Trophoblast cell (in vitro differentiated cells and primary cell): ENCODE results near the gene TMEM45B.

Source experiments
- DNase-seq, 2 donors: peaks; one replicate each; pipeline ENCODE4 v3.0.0-alpha.2; 2016
- H2AFZ ChIP-seq: 2 replicates; pipeline ENCODE4 v1.6.1; 2013; ENCODE audit warnings: low read length, moderate library complexity, mild to moderate bottlenecking; ENCODE audit not compliant: insufficient read depth, poor library complexity
- H2AK5ac ChIP-seq: 2 replicates; pipeline ENCODE4 v1.6.1; 2013; ENCODE audit warnings: mild to moderate bottlenecking, low read length
- H2BK120ac ChIP-seq: 2 replicates; pipeline ENCODE4 v1.6.1; 2013; ENCODE audit warnings: low read length, mild to moderate bottlenecking, moderate library complexity; ENCODE audit not compliant: insufficient read depth, poor library complexity
- H2BK12ac ChIP-seq: 2 replicates; pipeline ENCODE4 v1.6.1; 2013; ENCODE audit warnings: mild to moderate bottlenecking, low read length, moderate library complexity
- H2BK5ac ChIP-seq: 2 replicates; pipeline ENCODE4 v1.6.1; 2013; ENCODE audit warnings: low read length, low read depth, moderate library complexity, mild to moderate bottlenecking; ENCODE audit not compliant: poor library complexity
- H3K14ac ChIP-seq: 2 replicates; pipeline ENCODE4 v1.6.1; 2013; ENCODE audit warnings: mild to moderate bottlenecking, low read length
- H3K18ac ChIP-seq: 2 replicates; pipeline ENCODE4 v1.6.1; 2013; ENCODE audit warnings: mild to moderate bottlenecking, low read length
- H3K23ac ChIP-seq: 2 replicates; pipeline ENCODE4 v1.6.1; 2013; ENCODE audit warnings: low read length
- H3K27ac ChIP-seq: 2 replicates; pipeline ENCODE4 v1.5.1; 2013; ENCODE audit warnings: low read depth, mild to moderate bottlenecking, inconsistent platforms, low read length, moderate library complexity
- H3K27me3 ChIP-seq: 2 replicates; pipeline ENCODE4 v1.6.1; 2013; ENCODE audit warnings: inconsistent platforms, mild to moderate bottlenecking, low read length, moderate library complexity; ENCODE audit not compliant: insufficient read depth
- H3K36me3 ChIP-seq, 2 experiments: 1 replicate in 1 of 2; 2 replicates in 1 of 2; pipeline ENCODE4 v1.6.1; 2013; ENCODE audit warnings: low read length in 2 of 2, mild to moderate bottlenecking in 2 of 2, moderate library complexity in 1 of 2; ENCODE audit not compliant: insufficient read depth in 2 of 2, control insufficient read depth in 1 of 2
- H3K4ac ChIP-seq: 2 replicates; pipeline ENCODE4 v1.6.1; 2013; ENCODE audit warnings: low read depth, mild to moderate bottlenecking, low read length, moderate library complexity
- H3K4me1 ChIP-seq, 2 experiments: 1 replicate in 1 of 2; 2 replicates in 1 of 2; pipeline ENCODE4 v1.6.1; 2013; ENCODE audit warnings: low read length in 2 of 2, mild to moderate bottlenecking in 2 of 2, moderate library complexity in 1 of 2; ENCODE audit not compliant: insufficient read depth in 2 of 2, control insufficient read depth in 1 of 2
- H3K4me2 ChIP-seq: 2 replicates; pipeline ENCODE4 v1.6.1; 2013; ENCODE audit warnings: inconsistent platforms, mild to moderate bottlenecking, low read length, moderate library complexity
- H3K4me3 ChIP-seq: 2 replicates; pipeline ENCODE4 v1.5.1; 2013; ENCODE audit warnings: mild to moderate bottlenecking, low read depth, low read length, inconsistent platforms
- H3K79me1 ChIP-seq: one replicate; pipeline ENCODE4 v1.6.1; 2013; ENCODE audit warnings: low read length
- H3K79me2 ChIP-seq: 2 replicates; pipeline ENCODE4 v1.6.1; 2013; ENCODE audit warnings: low read length, mild to moderate bottlenecking; ENCODE audit not compliant: control insufficient read depth, insufficient read depth, poor library complexity
- H3K9ac ChIP-seq: 2 replicates; pipeline ENCODE4 v1.6.1; 2013; ENCODE audit warnings: mild to moderate bottlenecking, low read length
- H3K9me3 ChIP-seq: 2 replicates; pipeline ENCODE4 v1.6.1; 2013; ENCODE audit warnings: low read depth, mild to moderate bottlenecking, control low read depth, inconsistent platforms, low read length; ENCODE audit not compliant: insufficient read depth
- H4K12ac ChIP-seq: 2 replicates; pipeline ENCODE4 v1.6.1; 2013; ENCODE audit warnings: low read depth, mild to moderate bottlenecking, low read length, moderate library complexity
- H4K8ac ChIP-seq: 2 replicates; pipeline ENCODE4 v1.6.1; 2013; ENCODE audit warnings: low read depth, mild to moderate bottlenecking, low read length, moderate library complexity
- H4K91ac ChIP-seq: one replicate; pipeline ENCODE4 v1.6.1; 2013; ENCODE audit warnings: low read depth, mild to moderate bottlenecking, low read length, moderate library complexity
- WGBS: extraction: QIAGEN DNeasy Blood & Tissue Kit; methylation state at CpG from one replicate; pipeline ENCODE4 v1.1.7; 2013; ENCODE audit warnings: missing lambda C conversion rate; ENCODE audit not compliant: insufficient read length, insufficient coverage; ENCODE audit errors: extremely low coverage; 5-methylcytosine and 5-hydroxymethylcytosine counted together

Gene TMEM45B

GRCh38 chr11:129854232-129854805 lies 38.7 kb downstream of the TMEM45B start:
- no CpG with 5 or more reads among the region's 7 CpGs for WGBS
- H3K36me3 ChIP-seq = no peaks in the 10 kb centered on the region
- H2AFZ ChIP-seq = no peak overlapping the region

GRCh38 chr11:129855086-129855485 lies 39.4 kb downstream of the TMEM45B start:
- no peak overlapping the region for H3K4me2 ChIP-seq
- H3K79me1 ChIP-seq = no peaks in the 10 kb centered on the region
- no peak overlapping the region for H2BK12ac ChIP-seq
- H3K23ac ChIP-seq = no peak overlapping the region
- H3K79me2 ChIP-seq = no peaks in the 10 kb centered on the region
- no peak overlapping the region for H4K12ac ChIP-seq
- peaks cover 0 to 2% of the 10 kb centered on the region in 2 experiments for H3K36me3 ChIP-seq
- no CpG with 5 or more reads among the region's 11 CpGs for WGBS
- H3K27ac ChIP-seq = no peak overlapping the region
- H3K9ac ChIP-seq = no peak overlapping the region
- no peak overlapping the region for H3K4ac ChIP-seq
- no peak overlapping the region for H2AFZ ChIP-seq
- no peak overlapping the region for H4K8ac ChIP-seq
- H3K27me3 ChIP-seq = no peaks in the 10 kb centered on the region
- no peak overlapping the region for H3K4me3 ChIP-seq
- H3K18ac ChIP-seq = no peak overlapping the region
- peaks cover 2% of the 10 kb centered on the region for H3K9me3 ChIP-seq
- H2BK120ac ChIP-seq = no peak overlapping the region
- DNase-seq = no peak
- no peaks in the 10 kb centered on the region for H3K4me1 ChIP-seq
- no peak overlapping the region for H2BK5ac ChIP-seq
- H3K14ac ChIP-seq = no peak overlapping the region
- no peak overlapping the region for H4K91ac ChIP-seq
- H2AK5ac ChIP-seq = no peak overlapping the region

More at GRCh38 chr11:129854232-129854805, 38.7 kb downstream of the TMEM45B start:
- Histone ChIP-seq H3K9me3 (peaks cover 2% of the 10 kb centered on the region), H3K4me2 (no peak overlapping the region), H2BK120ac (no peak overlapping the region), H3K4ac (no peak overlapping the region), H3K27me3 (no peaks in the 10 kb centered on the region), H2BK5ac (no peak overlapping the region), H3K23ac (no peak overlapping the region), H2BK12ac (no peak overlapping the region), H3K18ac (no peak overlapping the region), H3K4me3 (no peak overlapping the region), H3K79me2 (no peaks in the 10 kb centered on the region), H3K79me1 (peaks cover 4% of the 10 kb centered on the region), H4K8ac (no peak overlapping the region), H4K12ac (no peak overlapping the region), H2AK5ac (no peak overlapping the region), H3K14ac (no peak overlapping the region), H3K9ac (no peak overlapping the region), H3K27ac (no peak overlapping the region), H4K91ac (no peak overlapping the region), H3K4me1 (peaks cover 4 to 5% of the 10 kb centered on the region in 2 experiments)
- peak in 1 of 2 donors; percentile 50 for DNase-seq

GRCh38 chr11:129856036-129856435 lies 40.4 kb downstream of the TMEM45B start:
- no peak overlapping the region for H3K4me2 ChIP-seq
- no peak overlapping the region for H3K4ac ChIP-seq
- no peak overlapping the region for H4K91ac ChIP-seq
- no peak overlapping the region for H3K14ac ChIP-seq
- DNase-seq = peak; percentile 56 to 85
- H3K9ac ChIP-seq = no peak overlapping the region
- no CpG with 5 or more reads among the region's 8 CpGs for WGBS
- H2AK5ac ChIP-seq = no peak overlapping the region
- no peak overlapping the region for H2BK5ac ChIP-seq
- H3K36me3 ChIP-seq = peaks cover 0 to 5% of the 10 kb centered on the region in 2 experiments
- no peak overlapping the region for H4K8ac ChIP-seq
- H3K27me3 ChIP-seq = no peaks in the 10 kb centered on the region
- H3K23ac ChIP-seq = no peak overlapping the region
- no peak overlapping the region for H2BK120ac ChIP-seq
- no peaks in the 10 kb centered on the region for H3K79me1 ChIP-seq
- no peak overlapping the region for H2BK12ac ChIP-seq
- no peaks in the 10 kb centered on the region for H3K4me1 ChIP-seq
- no peaks in the 10 kb centered on the region for H3K9me3 ChIP-seq
- H3K27ac ChIP-seq = no peak overlapping the region
- H2AFZ ChIP-seq = no peak overlapping the region
- H3K79me2 ChIP-seq = no peaks in the 10 kb centered on the region
- H3K18ac ChIP-seq = no peak overlapping the region
- no peak overlapping the region for H3K4me3 ChIP-seq
- H4K12ac ChIP-seq = no peak overlapping the region

GRCh38 chr11:129861702-129862522 lies 46.3 kb downstream of the TMEM45B start:
- Histone ChIP-seq H3K18ac (peak overlapping the region; percentile 83), H3K4me1 (peaks cover 5 to 9% of the 10 kb centered on the region in 2 experiments), H3K9ac (no peak overlapping the region), H3K4me3 (no peak overlapping the region), H3K79me2 (peaks cover 2% of the 10 kb centered on the region), H3K9me3 (peaks cover 4% of the 10 kb centered on the region), H3K14ac (peak overlapping the region; percentile 97), H2AFZ (peak overlapping the region; percentile 66), H4K8ac (peak overlapping the region; percentile 84), H3K4me2 (peak overlapping the region; percentile 46), H3K27me3 (no peaks in the 10 kb centered on the region), H2BK120ac (peak overlapping the region; percentile 94), H2BK12ac (peak overlapping the region; percentile 96), H3K23ac (no peak overlapping the region), H3K79me1 (peaks cover 7% of the 10 kb centered on the region), H4K91ac (peak overlapping the region; percentile 93), H2BK5ac (peak overlapping the region; percentile 94), H3K4ac (peak overlapping the region; percentile 57), H3K27ac (peak overlapping the region; percentile 80), H2AK5ac (peak overlapping the region; percentile 94), H3K36me3 (peaks cover 24 to 40% of the 10 kb centered on the region in 2 experiments), H4K12ac (no peak overlapping the region)
- no CpG with 5 or more reads among the region's 16 CpGs for WGBS
- DNase-seq = peak; percentile 97 to 98
